Fibroblast of the aortic adventitia (primary cell): Measurements from ENCODE around the gene SART3. TPM values are rescaled to one million over a fixed set of nuclear protein-coding genes. Genes with fewer than 3 reads are reported as not detected.

ENCODE experiments used
- DNase-seq: peaks from one replicate; pipeline ENCODE4 v3.0.0-alpha.2; 2010; ENCODE audit warnings: low read depth
- H3K4me3 ChIP-seq: 2 replicates; pipeline ENCODE4 v1.5.1; 2011; ENCODE audit warnings: low read depth, mild to moderate bottlenecking, control low read depth, low read length, moderate library complexity
- CTCF ChIP-seq: IDR thresholded peaks from 2 replicates; pipeline ENCODE4 v1.5.1; 2011; ENCODE audit warnings: mild to moderate bottlenecking, low read length, control low read depth, inconsistent platforms; ENCODE audit not compliant: insufficient read depth
- total RNA-seq: library from RNA; depleted of rRNA; stranded (reverse); fragments of >200 nt; gene quantifications from 2 replicates; pipeline ENCODE4 v1.2.3, GENCODE V29; 2012; ENCODE audit warnings: low replicate concordance

SART3 gene
- total RNA-seq, 1 donor = 46.6 TPM

DNA sequence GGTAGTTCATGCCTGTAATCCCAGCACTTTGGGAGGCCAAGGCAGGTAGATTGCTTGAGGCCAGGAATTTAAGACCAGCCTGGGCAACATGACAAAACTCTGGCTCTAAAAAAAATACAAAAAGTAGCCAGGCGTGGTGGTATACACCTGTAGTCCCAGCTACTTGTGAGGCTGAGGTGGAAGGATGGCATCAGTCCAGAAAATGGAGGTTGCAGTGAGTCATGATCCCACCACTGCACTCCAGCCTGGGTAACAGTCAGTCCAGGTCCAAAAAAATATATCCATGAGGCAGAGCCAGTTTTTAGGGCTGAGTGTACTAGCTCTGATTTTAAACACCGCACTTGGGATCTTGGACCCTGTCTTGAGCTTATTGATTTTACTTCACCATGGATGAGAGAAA is 76.5 kb downstream of the SART3 start:
- H3K4me3 ChIP-seq = no peak overlapping the region
- no peak for TF ChIP-seq CTCF
- DNase-seq = no peak

- no peak for DNase-seq
- TF ChIP-seq CTCF = no peak
These were observed 77.5 kb downstream of the SART3 start for GRCh38 chr12:108483213-108484059.

DNA sequence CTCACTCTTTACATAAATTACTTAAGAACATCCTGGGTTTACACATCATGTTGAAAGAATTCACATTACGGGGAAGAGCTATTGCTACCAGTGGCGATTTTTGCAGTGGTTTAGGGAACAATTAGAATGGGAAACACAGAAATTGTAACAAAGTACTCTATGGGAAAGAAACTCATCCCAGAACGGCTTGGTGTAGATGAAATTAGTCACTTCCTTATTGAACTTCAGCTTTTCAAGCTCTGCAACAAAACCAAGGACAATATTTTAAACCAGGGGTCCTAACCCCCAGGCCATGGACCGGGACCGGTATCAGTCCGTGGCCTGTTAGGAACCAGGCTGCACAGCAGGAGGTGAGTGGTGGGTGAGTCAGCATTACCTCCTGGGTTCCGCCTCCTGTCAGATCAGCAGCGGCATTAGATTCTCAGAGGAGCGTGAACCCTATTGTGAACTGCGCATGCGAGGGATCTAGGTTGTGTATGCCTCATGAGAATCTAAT is 78.2 kb downstream of the SART3 start:
- no peak for TF ChIP-seq CTCF

More at GRCh38 chr12:108483213-108484059, 77.5 kb downstream of the SART3 start:
- H3K4me3 ChIP-seq = no peak overlapping the region

GRCh38 chr12:108479364-108480070 is 81.5 kb downstream of the SART3 start:
- TF ChIP-seq CTCF = no peak
- H3K4me3 ChIP-seq = no peak overlapping the region
- no peak for DNase-seq

More for the DNA sequence above, 78.2 kb downstream of the SART3 start:
- no peak for DNase-seq
- no peak overlapping the region for H3K4me3 ChIP-seq

GRCh38 chr12:108478611-108479206 is 82.3 kb downstream of the SART3 start:
- no peak for TF ChIP-seq CTCF
- H3K4me3 ChIP-seq = no peak overlapping the region
- DNase-seq = no peak

- DNase-seq = no peak
- no peak overlapping the region for H3K4me3 ChIP-seq
- no peak for TF ChIP-seq CTCF
These were observed 83.1 kb downstream of the SART3 start for GRCh38 chr12:108477881-108478259.
